Endothelial cell of umbilical vein (primary cell): Measurements from ENCODE around the gene SORCS1. TPM values are rescaled to one million over a fixed set of nuclear protein-coding genes. Genes with fewer than 3 reads are reported as not detected.

Experiments used
- BruUV-seq: library from RNA; stranded (reverse); fragments of 400-500 nt; replicated peaks from 2 replicates; lab custom pipeline; 2021; lab: Mats Ljungman, UMichigan
- CTCF ChIA-PET: fragments of 300-600, 350-600 bp; sonication (Branson Sonifier 250); formaldehyde crosslinking; loops from one replicate; lab custom pipeline; 2021; ENCODE audit warnings: antibody characterized with exemption, inconsistent platforms; lab: Charles Lee
- POLR2A ChIA-PET: fragments of 300-600, 350-600 bp; sonication (Branson Sonifier 250); formaldehyde crosslinking; loops from one replicate; lab custom pipeline; 2021; ENCODE audit warnings: antibody characterized with exemption, inconsistent platforms; lab: Charles Lee
- DNase-seq: peaks from one replicate; pipeline ENCODE4 v3.0.0-alpha.2; 2011; ENCODE audit warnings: low read depth, low spot score
- FAIRE-seq: peaks from 2 replicates; lab custom pipeline; 2011; peaks lifted over from hg19 to GRCh38; lab: Jason Lieb, UNC
- H2AFZ ChIP-seq: 2 replicates; pipeline ENCODE4 v1.6.0; 2012; ENCODE audit warnings: low read depth, low read length, control low read depth, inconsistent platforms
- H3K27ac ChIP-seq: 2 replicates; pipeline ENCODE4 v1.5.1; 2011; ENCODE audit warnings: low read depth, mild to moderate bottlenecking, control low read depth, low read length, moderate library complexity; ENCODE audit not compliant: insufficient read depth
- H3K27me3 ChIP-seq, 2 experiments: 2 replicates each; pipeline versions ENCODE4 v1.6.0 to v1.6.1; 2011; ENCODE audit warnings: low read length in 2 of 2, mixed read lengths in 1 of 2; ENCODE audit not compliant: control insufficient read depth in 2 of 2, insufficient read depth in 2 of 2
- H3K36me3 ChIP-seq, 2 experiments: 2 replicates in 1 of 2; 3 replicates in 1 of 2; pipeline ENCODE4 v1.5.1; 2011; ENCODE audit warnings: low read length in 2 of 2, mild to moderate bottlenecking in 1 of 2, moderate library complexity in 1 of 2; ENCODE audit not compliant: control insufficient read depth in 2 of 2, insufficient read depth in 2 of 2; ENCODE audit errors: extremely low read depth in 1 of 2
- H3K4me1 ChIP-seq: 3 replicates; pipeline ENCODE4 v1.5.1; 2011; ENCODE audit warnings: mild to moderate bottlenecking, low read length; ENCODE audit not compliant: control insufficient read depth, insufficient read depth; ENCODE audit errors: extremely low read depth
- H3K4me2 ChIP-seq: 2 replicates; pipeline ENCODE4 v1.6.1; 2011; ENCODE audit warnings: low read length, control low read depth, mixed read lengths; ENCODE audit not compliant: insufficient read depth
- H3K4me3 ChIP-seq, 3 experiments: fragments of 200-600 bp in 1 of 3; sonication (generic), shearing (Covaris generic) in 1 of 3; replicated peaks in 1 of 3; 2 replicates each; pipeline ENCODE4 v1.5.1; 2011 to 2016; ENCODE audit warnings: control low read depth in 3 of 3, low read length in 3 of 3, mild to moderate bottlenecking in 2 of 3, inconsistent platforms in 1 of 3, low read depth in 1 of 3, moderate library complexity in 1 of 3; ENCODE audit not compliant: insufficient read depth in 1 of 3
- H3K79me2 ChIP-seq: 2 replicates; pipeline ENCODE4 v1.6.0; 2012; ENCODE audit warnings: low read length, inconsistent platforms; ENCODE audit not compliant: control insufficient read depth, insufficient read depth
- H3K9ac ChIP-seq: replicated peaks from 2 replicates; pipeline ENCODE3; 2011; ENCODE audit warnings: low read length, control low read depth; ENCODE audit not compliant: insufficient read depth; ENCODE audit errors: extremely low read depth
- H3K9me1 ChIP-seq: replicated peaks from 3 replicates; pipeline ENCODE4 v1.6.0; 2011; ENCODE audit warnings: mild to moderate bottlenecking, low read length; ENCODE audit not compliant: control insufficient read depth, insufficient read depth; ENCODE audit errors: extremely low read depth
- H3K9me3 ChIP-seq: replicated peaks from 2 replicates; pipeline ENCODE4 v1.5.1; 2012; ENCODE audit warnings: low read length, inconsistent platforms; ENCODE audit not compliant: control insufficient read depth, insufficient read depth
- H4K20me1 ChIP-seq: replicated peaks from 2 replicates; pipeline ENCODE3; 2011; ENCODE audit warnings: mild to moderate bottlenecking, low read length; ENCODE audit not compliant: control insufficient read depth, insufficient read depth; ENCODE audit errors: extremely low read depth
- CTCF ChIP-seq, 2 donors: IDR thresholded peaks; 1 replicate in 1 of 2; 2 replicates in 1 of 2; pipeline ENCODE4 v1.5.1; 2011; ENCODE audit warnings: low read length in 2 of 2, mild to moderate bottlenecking in 2 of 2, moderate library complexity in 2 of 2, control low read depth in 1 of 2, inconsistent platforms in 1 of 2, low read depth in 1 of 2; ENCODE audit not compliant: insufficient read depth in 1 of 2; ENCODE audit errors: extremely low read depth in 1 of 2
- EZH2 ChIP-seq: IDR thresholded peaks from 2 replicates; pipeline ENCODE4 v1.6.1; 2012; ENCODE audit warnings: borderline replicate concordance, low read depth, mild to moderate bottlenecking, moderate library complexity, low read length, inconsistent platforms; ENCODE audit not compliant: severe bottlenecking
- FOS ChIP-seq: IDR thresholded peaks from 2 replicates; pipeline ENCODE4 v1.6.1; 2011; ENCODE audit warnings: mild to moderate bottlenecking, low read length, moderate library complexity, borderline replicate concordance; ENCODE audit not compliant: insufficient read depth
- GATA2 ChIP-seq: IDR thresholded peaks from 2 replicates; pipeline ENCODE4 v1.7.0; 2011; ENCODE audit warnings: low read depth, mild to moderate bottlenecking, moderate library complexity, mixed read lengths, low read length; ENCODE audit not compliant: insufficient read length, insufficient read depth
- JUN ChIP-seq: IDR thresholded peaks from 2 replicates; pipeline ENCODE4 v1.6.1; 2011; ENCODE audit warnings: borderline replicate concordance, low read depth; ENCODE audit not compliant: insufficient read length, insufficient read depth
- MAX ChIP-seq: IDR thresholded peaks from 2 replicates; pipeline ENCODE4 v1.6.1; 2011; ENCODE audit not compliant: insufficient read depth, insufficient read length
- MYC ChIP-seq: IDR thresholded peaks from one replicate; pipeline ENCODE4 v1.6.1; 2011; ENCODE audit warnings: mild to moderate bottlenecking, low read depth, low read length
- POLR2A ChIP-seq: IDR thresholded peaks from 2 replicates; pipeline ENCODE4 v1.6.1; 2012; ENCODE audit warnings: low read depth, mild to moderate bottlenecking, control low read depth, low read length
- POLR2AphosphoS5 ChIP-seq: IDR thresholded peaks from 2 replicates; pipeline ENCODE4 v1.6.1; 2012; ENCODE audit warnings: low read depth, mild to moderate bottlenecking, control low read depth, low read length, moderate library complexity; ENCODE audit not compliant: insufficient read depth
- dilution Hi-C: fragments of 300-500 bp; cut with MboI; formaldehyde crosslinking; loops from one replicate; pipeline ENCODE4 v1.15.0; 2019; ENCODE audit warnings: low sequenced_read_pairs; ENCODE audit not compliant: extremely low pct_ligation_motif_present
- intact Hi-C: fragments of 100-400 bp; cut with micrococcal nuclease; formaldehyde crosslinking; loops from one replicate; pipeline ENCODE4 v1.10.0; 2022
- polyA plus RNA-seq, 4 experiments: library from polyadenylated mRNA; depleted of rRNA in 3 of 4; stranded (reverse) in 3 of 4; unstranded in 1 of 4; fragments of >200 nt; gene quantifications; 2 replicates each; pipeline versions ENCODE4 v1.2.1 to v1.2.3, GENCODE V29; 2011 to 2012; ENCODE audit warnings: missing spikeins in 1 of 4
- total RNA-seq: library from RNA; stranded (reverse); gene quantifications from 2 replicates; pipeline ENCODE4 v1.2.3, GENCODE V29; 2021

The SORCS1 gene
- total and polyA plus RNA-seq, 2 donors (not counting 3 experiments of a cell fraction or from before 2014, with no cell fraction given), result not detected

- DNase-seq, result no peak
- no peak overlapping the region for H3K4me2 ChIP-seq
- H3K9ac ChIP-seq, result no peak overlapping the region
- ChIA-PET POLR2A (no interaction called here), CTCF (no interaction called here)
- intact Hi-C loops, result no loop called here
- H2AFZ ChIP-seq, result no peak overlapping the region
- H3K9me3 ChIP-seq, result no peaks in the 10 kb centered on the region
- no peaks in the 10 kb centered on the region for H3K79me2 ChIP-seq
- dilution Hi-C loops, result no loop called here
- FAIRE-seq, result no peak
- H3K36me3 ChIP-seq, result no peaks in the 10 kb centered on the region
- H3K4me1 ChIP-seq, result no peaks in the 10 kb centered on the region
- TF ChIP-seq MYC, result no peak
- no peak for TF ChIP-seq GATA2
- TF ChIP-seq POLR2AphosphoS5, result no peak
- TF ChIP-seq FOS, result no peak
- no peak for TF ChIP-seq POLR2A
- no peak for TF ChIP-seq JUN
- no peak for TF ChIP-seq CTCF (IDR thresholded peaks at IDR 0.05; ENCODE audit: extremely low read depth in 1 of 2, insufficient read depth in 1 of 2, low read depth in 1 of 2, low read length in 2 of 2)
- no peak for TF ChIP-seq MAX
- TF ChIP-seq EZH2, result no peak
- no peaks in the 10 kb centered on the region for H3K27me3 ChIP-seq
- H3K27ac ChIP-seq, result no peak overlapping the region
- no TSS peak for BruUV-seq
- H3K9me1 ChIP-seq, result no peaks in the 10 kb centered on the region
- no peak overlapping the region for H3K4me3 ChIP-seq
- no peaks in the 10 kb centered on the region for H4K20me1 ChIP-seq
Measured at GRCh38 chr10:106904209-106904608, 260.3 kb downstream of the SORCS1 start.
